Heart left ventricle (tissue), 16 donors: ENCODE results near the gene C20orf204. TPM values are rescaled to one million over a fixed set of nuclear protein-coding genes. Genes with fewer than 3 reads are reported as not detected.
A peak's percentile ranks its signal among the peaks of the same experiment; 100 is the strongest.

Source experiments
- ATAC-seq, 4 donors: fragments of 200-7000 bp; cut with Tn5 transposase; one replicate each; pipeline ENCODE4 v1.9.1; 2020 to 2022; ENCODE audit warnings: moderate library complexity in 4 of 4, mild to moderate bottlenecking in 3 of 4, moderate number of reproducible peaks in 1 of 4
- DNase-seq, 5 donors: peaks; one replicate each; pipeline ENCODE4 v3.0.0-alpha.2; 2020
- H3K27ac ChIP-seq, 12 donors: fragments of 200-600 bp; sonication (generic) in 4 of 12; one replicate each; pipeline versions ENCODE4 v1.5.0 to v1.8.0; 2016 to 2022; ENCODE audit warnings: mild to moderate bottlenecking in 2 of 12
- H3K27me3 ChIP-seq, 9 donors: fragments of 200-600 bp; sonication (generic) in 2 of 9; one replicate each; pipeline versions ENCODE4 v1.5.1 to v1.8.0; 2016 to 2022; ENCODE audit warnings: mild to moderate bottlenecking in 3 of 9
- H3K36me3 ChIP-seq, 9 donors: fragments of 200-600 bp; sonication (generic) in 2 of 9; one replicate each; pipeline versions ENCODE4 v1.5.0 to v1.8.0; 2018 to 2022; ENCODE audit warnings: mild to moderate bottlenecking in 2 of 9
- H3K4me1 ChIP-seq, 12 donors: fragments of 200-600 bp; sonication (generic) in 4 of 12; one replicate each; pipeline versions ENCODE4 v1.5.0 to v1.8.0; 2016 to 2022; ENCODE audit warnings: mild to moderate bottlenecking in 3 of 12
- H3K4me3 ChIP-seq, 12 donors: fragments of 200-600 bp; sonication (generic) in 4 of 12; one replicate each; pipeline versions ENCODE4 v1.5.0 to v1.8.0; 2017 to 2022; ENCODE audit warnings: mild to moderate bottlenecking in 9 of 12, moderate library complexity in 4 of 12
- H3K9me3 ChIP-seq, 12 donors: fragments of 200-600 bp; sonication (generic) in 4 of 12; one replicate each; pipeline versions ENCODE4 v1.5.0 to v1.8.0; 2016 to 2022; ENCODE audit warnings: mild to moderate bottlenecking in 1 of 12
- POLR2A ChIP-seq, 2 donors: fragments of 450-650 bp; IDR thresholded peaks; one replicate each; pipeline ENCODE4 v1.6.1; 2017; ENCODE audit warnings: antibody characterized with exemption in 2 of 2, mild to moderate bottlenecking in 2 of 2, moderate library complexity in 2 of 2
- WGBS, 4 donors: extraction: QIAGEN DNeasy Blood & Tissue Kit in 2 of 4; methylation state at CpG; one replicate each; pipeline versions ENCODE4 v1.1.5 to v1.1.7; 2013 to 2018; 5-methylcytosine and 5-hydroxymethylcytosine counted together
- intact Hi-C, 10 donors: fragments of 100-400 bp; cut with DNase I; formaldehyde crosslinking; loops; one replicate each; pipeline versions ENCODE4 v1.11.1 to v1.14.2; 2022
- polyA plus RNA-seq, 2 donors: library from polyadenylated mRNA; stranded (reverse); fragments of 200-250 nt; gene quantifications; one replicate each; pipeline ENCODE4 v1.2.3, GENCODE V29; 2013
- total RNA-seq, 9 donors: library from RNA; depleted of rRNA in 2 of 9; stranded (reverse); fragments of >200 nt in 2 of 9; fragmentation: NEBNext Ultra II Directional in 3 of 9; extraction: Animal tissue kit (Norgen Biotek cat#: 25700) in 3 of 9; gene quantifications; one replicate each; pipeline versions ENCODE4 v1.1.0 to v1.2.4, GENCODE V29; 2016 to 2023
- TF ChIP-seq, protein P1 (sequence below), 12 donors: fragments of 200-600 bp; sonication (generic) in 4 of 12; IDR thresholded peaks; one replicate each; pipeline versions ENCODE4 v1.5.0 to v1.8.0; 2018 to 2022; ENCODE audit warnings: antibody characterized with exemption in 12 of 12, mild to moderate bottlenecking in 5 of 12
- donor health status: ischemic (EF 13 %, LVEDD 7.1; RV severe dilation, severe dysfunction).
- donor health status: healthy with polysubstance abuse.
- donor health status: DM: no; HTN: yes; CAD: no.
- donor health status: DM: no; HTN: no; CAD: no.
- donor health status: ischemic (EF 25% LVEDD 6.9; RV normal size, moderate dysfunction).
- donor health status: ischemic (EF 25% LVEDD 5.7; RV mildly dilated, moderate dysfunction).
- donor health status: healthy.
- donor health status: DM: yes; HTN: yes; CAD: no.
- donor health status: ischemic (EF 35%, LVEDD 5.7; RV mildly dilated, moderate dysfunction).
- donor health status: nonischemic (EF 11% LVEDD 7.7; RV severe dilation, severe dysfunction).
- donor health status: DM: yes; HTN: yes; CAD: no.
- donor health status: PGD.
- donor health status: ischemic (EF 29% LVEDD 5.4; RV normal size, mild dysfunction).
- donor health status: nonischemic (EF 23%, LVEDD 6.1; RV moderate dilation, normal function).

Gene C20orf204
- total and polyA plus RNA-seq, 11 donors: 0.16 to 1.2 (median 0.42) TPM

DNA sequence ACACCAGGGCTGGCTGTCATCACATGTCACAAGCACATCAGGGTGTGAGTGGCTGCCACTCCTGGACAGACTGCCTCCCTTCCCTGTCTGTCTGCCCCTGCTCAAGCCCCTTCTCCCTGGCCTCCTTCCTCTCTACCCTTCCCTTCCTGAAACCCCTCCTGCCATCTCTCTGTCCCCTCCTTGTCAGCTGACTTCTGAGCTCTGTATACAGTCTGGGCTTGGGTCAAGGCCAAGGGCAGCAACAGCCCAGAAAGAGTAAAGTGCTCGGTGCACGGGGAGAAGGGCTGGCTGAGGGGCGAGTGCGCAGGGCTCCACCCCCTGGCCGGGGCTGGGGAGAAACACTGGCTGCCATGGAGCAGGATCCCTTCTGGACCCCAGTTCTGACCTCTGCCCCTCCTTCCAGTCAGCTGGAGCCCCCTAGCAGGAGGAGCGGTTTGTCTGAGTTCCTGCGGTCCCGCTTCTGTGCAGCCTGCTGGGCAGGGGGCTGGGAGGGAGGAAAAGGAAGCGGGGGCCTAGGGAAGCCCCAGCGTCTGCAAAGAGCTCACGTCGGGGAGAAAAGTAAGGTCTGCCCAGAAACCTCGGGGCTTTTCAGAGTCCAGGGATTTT, 46.2 kb downstream of the C20orf204 start:
- no peak for ATAC-seq
- no peak for DNase-seq
- peak overlapping the region in 1 of 12 donors; percentile 19 for H3K4me3 ChIP-seq
- no peaks in the 10 kb centered on the region for H3K36me3 ChIP-seq
- TF ChIP-seq POLR2A (IDR thresholded peaks at IDR 0.05): no peak
- TF ChIP-seq, protein P1, sequence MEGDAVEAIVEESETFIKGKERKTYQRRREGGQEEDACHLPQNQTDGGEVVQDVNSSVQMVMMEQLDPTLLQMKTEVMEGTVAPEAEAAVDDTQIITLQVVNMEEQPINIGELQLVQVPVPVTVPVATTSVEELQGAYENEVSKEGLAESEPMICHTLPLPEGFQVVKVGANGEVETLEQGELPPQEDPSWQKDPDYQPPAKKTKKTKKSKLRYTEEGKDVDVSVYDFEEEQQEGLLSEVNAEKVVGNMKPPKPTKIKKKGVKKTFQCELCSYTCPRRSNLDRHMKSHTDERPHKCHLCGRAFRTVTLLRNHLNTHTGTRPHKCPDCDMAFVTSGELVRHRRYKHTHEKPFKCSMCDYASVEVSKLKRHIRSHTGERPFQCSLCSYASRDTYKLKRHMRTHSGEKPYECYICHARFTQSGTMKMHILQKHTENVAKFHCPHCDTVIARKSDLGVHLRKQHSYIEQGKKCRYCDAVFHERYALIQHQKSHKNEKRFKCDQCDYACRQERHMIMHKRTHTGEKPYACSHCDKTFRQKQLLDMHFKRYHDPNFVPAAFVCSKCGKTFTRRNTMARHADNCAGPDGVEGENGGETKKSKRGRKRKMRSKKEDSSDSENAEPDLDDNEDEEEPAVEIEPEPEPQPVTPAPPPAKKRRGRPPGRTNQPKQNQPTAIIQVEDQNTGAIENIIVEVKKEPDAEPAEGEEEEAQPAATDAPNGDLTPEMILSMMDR (IDR thresholded peaks at IDR 0.05): no peak
- peaks cover 2 to 55% (median 29%) of the 10 kb centered on the region in 12 donors for H3K4me1 ChIP-seq
- no peaks in the 10 kb centered on the region for H3K9me3 ChIP-seq
- intact Hi-C loops: loop anchor here in 5 of 10 donors (2.0 to 5.0 kb wide), 4 partner anchors 39 to 175 kb away; partner anchors contain the start of gene PCMTD2 (in 1 of the 5)
- no peak overlapping the region for H3K27ac ChIP-seq
- WGBS, 4 donors: 16 to 26% (median 20%) methylated on average over 13 of the region's 13 CpGs
- H3K27me3 ChIP-seq: peaks cover 3 to 24% (median 17%) of the 10 kb centered on the region in 9 donors

- intact Hi-C loops: loop anchor here in 7 of 10 donors (1.0 to 5.0 kb wide), 5 partner anchors 37 to 174 kb away; partner anchors contain the start of gene PCMTD2 (in 1 of the 7)
- peaks cover 2 to 51% (median 27%) of the 10 kb centered on the region in 12 donors for H3K4me1 ChIP-seq
- 27 to 43% (median 31%) methylated on average over 9 to 13 of the region's 13 CpGs for WGBS, 4 donors
- H3K27me3 ChIP-seq: peaks cover 3 to 24% (median 18%) of the 10 kb centered on the region in 9 donors
- no peaks in the 10 kb centered on the region for H3K36me3 ChIP-seq
- peak overlapping the region in 1 of 12 donors; percentile 28 for H3K27ac ChIP-seq
- DNase-seq (no peak), ATAC-seq (no peak)
- H3K9me3 ChIP-seq: no peaks in the 10 kb centered on the region
- TF ChIP-seq, protein P1 (IDR thresholded peaks at IDR 0.05): no peak
- no peak for TF ChIP-seq POLR2A (IDR thresholded peaks at IDR 0.05)
- peak overlapping the region in 10 of 12 donors; percentile 35 to 68 (median 59) for H3K4me3 ChIP-seq
These were observed 46.9 kb downstream of the C20orf204 start for GRCh38 chr20:64082820-64083377.

DNA sequence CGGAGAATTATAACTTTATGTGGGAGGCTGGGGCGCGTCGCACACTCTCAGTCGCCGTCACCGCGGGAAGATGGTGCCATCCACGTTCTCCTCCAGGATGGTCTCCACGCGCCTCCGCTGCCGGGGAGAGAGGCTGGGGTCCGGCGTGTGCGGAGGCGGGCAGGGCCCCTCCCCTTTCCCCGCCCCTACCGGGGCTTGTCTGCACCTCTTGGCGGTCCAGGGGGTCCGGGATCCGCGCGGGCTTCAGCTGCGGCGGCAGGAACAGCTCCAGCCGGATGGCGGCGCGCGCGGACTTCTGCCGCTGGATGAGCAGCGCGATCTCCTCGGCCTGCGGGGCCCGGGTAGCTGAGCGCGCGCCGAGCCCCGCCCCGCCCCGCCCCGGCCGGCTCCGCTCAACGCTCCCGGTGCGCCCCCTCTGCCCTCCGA, 47.4 kb downstream of the C20orf204 start:
- H3K4me3 ChIP-seq: peak overlapping the region; percentile 26 to 68 (median 59)
- no peaks in the 10 kb centered on the region for H3K36me3 ChIP-seq
- DNase-seq (peak; percentile 70 to 88 (median 79)), ATAC-seq (peak in 3 of 4 donors; percentile 59 to 62 (median 61))
- H3K4me1 ChIP-seq: peaks cover 2 to 46% (median 23%) of the 10 kb centered on the region in 12 donors
- H3K27me3 ChIP-seq: peaks cover 3 to 24% (median 18%) of the 10 kb centered on the region in 9 donors
- intact Hi-C loops: loop anchor here in 7 of 10 donors (1.0 to 5.0 kb wide), 5 partner anchors 37 to 174 kb away; partner anchors contain the start of gene PCMTD2 (in 1 of the 7)
- TF ChIP-seq, protein P1 (IDR thresholded peaks at IDR 0.05): peak; percentile 46 to 80 (median 68)
- no peak for TF ChIP-seq POLR2A (IDR thresholded peaks at IDR 0.05)
- H3K9me3 ChIP-seq: no peaks in the 10 kb centered on the region
- WGBS, 4 donors: 1 to 4% (median 1%) methylated on average over 22 to 52 of the region's 52 CpGs
- peak overlapping the region in 1 of 12 donors; percentile 28 for H3K27ac ChIP-seq
